SK-N-SH (cell line): ENCODE results near the gene ZNF396. TPM values are rescaled to one million over a fixed set of nuclear protein-coding genes. Genes with fewer than 3 reads are reported as not detected.

Experiments used
- CTCF ChIA-PET: fragments of 300-600, 350-600 bp; formaldehyde crosslinking; extraction: SDS; loops from one replicate; lab custom pipeline; 2021; lab: Yijun Ruan, JAX
- POLR2A ChIA-PET: fragments of 350-600 bp; sonication (Branson Sonifier 250); formaldehyde crosslinking; extraction: SDS; loops from one replicate; lab custom pipeline; 2020; ENCODE audit warnings: antibody characterized with exemption, inconsistent platforms; lab: Yijun Ruan, JAX
- DNase-seq: peaks from one replicate; pipeline ENCODE4 v3.0.0; 2012
- H2AFZ ChIP-seq: fragments of 200-600 bp; sonication (generic); 2 replicates; pipeline ENCODE4 v1.8.1; 2016; ENCODE audit warnings: antibody characterized with exemption, mild to moderate bottlenecking, low read depth
- H3F3A ChIP-seq: fragments of 200-600 bp; sonication (generic); replicated peaks from 2 replicates; pipeline ENCODE3; 2016; ENCODE audit warnings: antibody characterized with exemption, mild to moderate bottlenecking; ENCODE audit not compliant: insufficient read depth
- H3K27ac ChIP-seq, 2 experiments: fragments of 200-500 bp in 1 of 2; fragments of 200-600 bp in 1 of 2; sonication (Bioruptor generic) in 1 of 2; sonication (generic), shearing (Covaris generic) in 1 of 2; 2 replicates each; pipeline versions ENCODE4 v1.5.1 to v1.6.1; 2014 to 2016; ENCODE audit warnings: low read depth in 2 of 2, inconsistent platforms in 1 of 2, low read length in 1 of 2, mild to moderate bottlenecking in 1 of 2, mixed read lengths in 1 of 2
- H3K27me3 ChIP-seq: fragments of 200-600 bp; sonication (generic), shearing (Covaris generic); 2 replicates; pipeline ENCODE4 v1.6.1; 2016; ENCODE audit warnings: mixed run types; ENCODE audit not compliant: insufficient read depth
- H3K36me3 ChIP-seq, 2 experiments: fragments of 200-500 bp in 1 of 2; fragments of 200-600 bp in 1 of 2; sonication (Bioruptor generic) in 1 of 2; sonication (generic) in 1 of 2; replicated peaks in 1 of 2; 2 replicates each; pipeline versions ENCODE3 to v1.5.1; 2014 to 2016; ENCODE audit warnings: low read length in 1 of 2, mild to moderate bottlenecking in 1 of 2; ENCODE audit not compliant: insufficient read depth in 2 of 2, control insufficient read depth in 1 of 2
- H3K4me1 ChIP-seq, 2 experiments: fragments of 200-500 bp in 1 of 2; fragments of 200-600 bp in 1 of 2; sonication (Bioruptor generic) in 1 of 2; sonication (generic), shearing (Covaris generic) in 1 of 2; 2 replicates each; pipeline versions ENCODE4 v1.5.1 to v1.6.1; 2014 to 2016; ENCODE audit warnings: low read depth in 1 of 2, low read length in 1 of 2, mixed run types in 1 of 2; ENCODE audit not compliant: insufficient read depth in 2 of 2, control insufficient read depth in 1 of 2
- H3K4me2 ChIP-seq: fragments of 200-600 bp; sonication (generic), shearing (Covaris generic); 2 replicates; pipeline ENCODE4 v1.6.1; 2017; ENCODE audit warnings: mixed run types
- H3K4me3 ChIP-seq, 2 experiments: fragments of 200-500 bp in 1 of 2; fragments of 200-600 bp in 1 of 2; sonication (Bioruptor generic) in 1 of 2; sonication (generic), shearing (Covaris generic) in 1 of 2; 2 replicates each; pipeline versions ENCODE4 v1.5.1 to v1.8.1; 2014 to 2016; ENCODE audit warnings: low read depth in 2 of 2, inconsistent platforms in 1 of 2, low read length in 1 of 2, mild to moderate bottlenecking in 1 of 2, mixed read lengths in 1 of 2, moderate library complexity in 1 of 2
- H3K79me2 ChIP-seq: fragments of 200-600 bp; sonication (generic); 2 replicates; pipeline ENCODE4 v1.8.1; 2017; ENCODE audit warnings: mild to moderate bottlenecking; ENCODE audit not compliant: insufficient read depth
- H3K9ac ChIP-seq: fragments of 200-600 bp; sonication (generic); 2 replicates; pipeline ENCODE4 v1.6.1; 2017; ENCODE audit warnings: mixed run types
- H3K9me2 ChIP-seq: fragments of 200-600 bp; sonication (generic); 2 replicates; pipeline ENCODE4 v1.6.1; 2017; ENCODE audit warnings: mixed run types
- H3K9me3 ChIP-seq: fragments of 200-600 bp; sonication (generic); 2 replicates; pipeline ENCODE4 v1.6.1; 2017; ENCODE audit warnings: mixed run types, mild to moderate bottlenecking, moderate library complexity
- H4K20me1 ChIP-seq: fragments of 200-600 bp; sonication (generic); 2 replicates; pipeline ENCODE4 v1.6.1; 2017; ENCODE audit warnings: mild to moderate bottlenecking, mixed run types; ENCODE audit not compliant: insufficient read depth
- EP300 ChIP-seq, 2 experiments: IDR thresholded peaks; 2 replicates each; pipeline versions ENCODE4 v1.4.0 to v1.6.1; 2012; ENCODE audit warnings: borderline replicate concordance in 1 of 2, low read depth in 1 of 2, low read length in 1 of 2
- FOSL2 ChIP-seq: IDR thresholded peaks from 2 replicates; pipeline ENCODE4 v1.4.0; 2012; ENCODE audit warnings: low read depth, mild to moderate bottlenecking, moderate library complexity, borderline replicate concordance
- FOXJ3 ChIP-seq: sonication (generic); formaldehyde crosslinking; IDR thresholded peaks from 2 replicates; pipeline ENCODE4 v1.5.1; 2020; ENCODE audit warnings: mild to moderate bottlenecking, missing genetic modification reagents
- FOXM1 ChIP-seq: IDR thresholded peaks from 2 replicates; pipeline ENCODE4 v1.4.0; 2012; ENCODE audit warnings: low read depth, mild to moderate bottlenecking
- GATA2 ChIP-seq: sonication (generic); formaldehyde crosslinking; IDR thresholded peaks from 2 replicates; pipeline ENCODE4 v1.5.0; 2020; ENCODE audit warnings: mild to moderate bottlenecking, missing genetic modification reagents
- NRF1 ChIP-seq: IDR thresholded peaks from 2 replicates; pipeline ENCODE4 v1.6.1; 2012; ENCODE audit warnings: low read depth, mild to moderate bottlenecking, low read length
- POLR2AphosphoS5 ChIP-seq: IDR thresholded peaks from 2 replicates; pipeline ENCODE4 v1.6.1; 2012; ENCODE audit warnings: low read depth, low read length
- RCOR1 ChIP-seq: fragments of 150-350 bp; IDR thresholded peaks from 2 replicates; pipeline ENCODE4 v1.6.1; 2017; ENCODE audit warnings: antibody characterized with exemption, low read length
- SIN3A ChIP-seq: IDR thresholded peaks from 2 replicates; pipeline ENCODE4 v1.6.1; 2012; ENCODE audit warnings: low read depth, mild to moderate bottlenecking, low read length, moderate library complexity, borderline replicate concordance
- SMC3 ChIP-seq: IDR thresholded peaks from 2 replicates; pipeline ENCODE4 v1.6.1; 2012; ENCODE audit warnings: low read depth, low read length, improper control_type of control experiment
- TAF1 ChIP-seq: IDR thresholded peaks from 2 replicates; pipeline ENCODE4 v1.6.1; 2012; ENCODE audit warnings: low read depth, mild to moderate bottlenecking, low read length, moderate library complexity, borderline replicate concordance
- TEAD4 ChIP-seq: IDR thresholded peaks from 2 replicates; pipeline ENCODE4 v1.4.0; 2012; ENCODE audit warnings: mild to moderate bottlenecking, borderline replicate concordance; ENCODE audit not compliant: insufficient read depth
- WGBS: methylation state at CpG from one replicate; pipeline ENCODE4 v1.1.6; 2017; ENCODE audit warnings: low lambda C conversion rate; 5-methylcytosine and 5-hydroxymethylcytosine counted together
- polyA plus RNA-seq, 3 experiments: library from polyadenylated mRNA; depleted of rRNA; stranded (reverse); fragments of >200 nt; gene quantifications; 2 replicates each; pipeline ENCODE4 v1.2.3, GENCODE V29; 2012
- TF ChIP-seq, protein P1 (sequence below): IDR thresholded peaks from 2 replicates; pipeline ENCODE4 v1.6.1; 2012; ENCODE audit warnings: mild to moderate bottlenecking, low read depth, low read length, moderate library complexity
- TF ChIP-seq, protein P2 (sequence below): IDR thresholded peaks from 2 replicates; pipeline ENCODE4; 2012
- TF ChIP-seq, protein P3 (sequence below): fragments of 150-350 bp; IDR thresholded peaks from 2 replicates; pipeline ENCODE4 v1.6.1; 2017; ENCODE audit warnings: antibody characterized with exemption, low read length, low read depth, borderline replicate concordance
- TF ChIP-seq, protein P4 (sequence below): fragments of 200-600 bp; sonication (generic); IDR thresholded peaks from 2 replicates; pipeline ENCODE4 v1.6.1; 2017; ENCODE audit warnings: antibody characterized with exemption, mild to moderate bottlenecking, moderate library complexity

Gene ZNF396
- polyA plus RNA-seq, 1 of the 3 experiments (the other 2 are of a cell fraction): 0.41 TPM

DNA sequence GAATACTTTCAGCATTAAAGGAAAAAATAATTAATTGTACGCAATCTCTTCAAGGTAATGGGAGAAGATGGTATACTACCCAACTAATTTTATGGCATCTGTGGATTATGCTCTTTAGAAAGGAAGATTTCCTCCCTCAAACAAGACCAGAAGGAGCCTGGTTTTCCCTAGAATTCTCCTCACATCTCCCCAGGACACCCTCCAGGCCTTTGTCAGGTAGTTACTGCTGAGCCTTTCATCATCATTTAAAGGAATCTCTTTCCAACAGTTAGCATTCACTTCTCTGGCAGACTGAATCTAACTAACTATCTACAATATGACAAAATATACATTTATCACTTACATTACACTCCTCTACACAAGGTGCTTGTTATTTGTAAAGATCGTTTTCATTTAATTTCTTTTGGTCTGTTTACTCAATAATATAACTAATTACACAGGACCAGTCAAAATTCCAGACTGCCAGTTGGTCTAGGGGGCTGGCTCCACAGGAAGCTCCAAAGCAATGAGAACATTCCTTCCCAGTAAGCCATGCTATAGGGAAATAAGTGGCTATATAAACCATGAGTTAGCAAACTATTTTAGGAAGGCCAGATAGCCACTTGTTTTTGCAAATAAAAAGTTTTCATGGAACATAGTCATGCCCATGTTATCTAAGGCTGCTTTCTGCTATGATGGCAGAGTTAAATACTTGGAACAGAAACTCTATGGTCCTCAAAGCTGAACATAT, 52.0 kb downstream of the ZNF396 start:
- Histone ChIP-seq H3K9ac (no peak overlapping the region), H3K9me2 (no peaks in the 10 kb centered on the region), H3K27me3 (no peaks in the 10 kb centered on the region), H3K79me2 (no peaks in the 10 kb centered on the region), H3K4me3 (no peak overlapping the region), H2AFZ (no peak overlapping the region), H3K4me1 (no peaks in the 10 kb centered on the region), H3F3A (no peaks in the 10 kb centered on the region), H3K36me3 (peaks cover 0 to 10% of the 10 kb centered on the region in 2 experiments)
- CTCF ChIA-PET: no interaction called here
- no peak for DNase-seq
- WGBS: 38% methylated on average over 2 of the region's 2 CpGs
- TF ChIP-seq TEAD4 (no peak), SMC3 (no peak), TAF1 (no peak), FOXM1 (no peak), NRF1 (no peak), POLR2AphosphoS5 (no peak), GATA2 (CRISPR knock-in tag) (no peak), RCOR1 (no peak), SIN3A (no peak), FOSL2 (no peak), FOXJ3 (CRISPR knock-in tag) (no peak), EP300 (IDR thresholded peaks at IDR 0.05; ENCODE audit: borderline replicate concordance in 1 of 2, low read depth in 1 of 2, low read length in 1 of 2) (no peak)
- TF ChIP-seq, protein P1, sequence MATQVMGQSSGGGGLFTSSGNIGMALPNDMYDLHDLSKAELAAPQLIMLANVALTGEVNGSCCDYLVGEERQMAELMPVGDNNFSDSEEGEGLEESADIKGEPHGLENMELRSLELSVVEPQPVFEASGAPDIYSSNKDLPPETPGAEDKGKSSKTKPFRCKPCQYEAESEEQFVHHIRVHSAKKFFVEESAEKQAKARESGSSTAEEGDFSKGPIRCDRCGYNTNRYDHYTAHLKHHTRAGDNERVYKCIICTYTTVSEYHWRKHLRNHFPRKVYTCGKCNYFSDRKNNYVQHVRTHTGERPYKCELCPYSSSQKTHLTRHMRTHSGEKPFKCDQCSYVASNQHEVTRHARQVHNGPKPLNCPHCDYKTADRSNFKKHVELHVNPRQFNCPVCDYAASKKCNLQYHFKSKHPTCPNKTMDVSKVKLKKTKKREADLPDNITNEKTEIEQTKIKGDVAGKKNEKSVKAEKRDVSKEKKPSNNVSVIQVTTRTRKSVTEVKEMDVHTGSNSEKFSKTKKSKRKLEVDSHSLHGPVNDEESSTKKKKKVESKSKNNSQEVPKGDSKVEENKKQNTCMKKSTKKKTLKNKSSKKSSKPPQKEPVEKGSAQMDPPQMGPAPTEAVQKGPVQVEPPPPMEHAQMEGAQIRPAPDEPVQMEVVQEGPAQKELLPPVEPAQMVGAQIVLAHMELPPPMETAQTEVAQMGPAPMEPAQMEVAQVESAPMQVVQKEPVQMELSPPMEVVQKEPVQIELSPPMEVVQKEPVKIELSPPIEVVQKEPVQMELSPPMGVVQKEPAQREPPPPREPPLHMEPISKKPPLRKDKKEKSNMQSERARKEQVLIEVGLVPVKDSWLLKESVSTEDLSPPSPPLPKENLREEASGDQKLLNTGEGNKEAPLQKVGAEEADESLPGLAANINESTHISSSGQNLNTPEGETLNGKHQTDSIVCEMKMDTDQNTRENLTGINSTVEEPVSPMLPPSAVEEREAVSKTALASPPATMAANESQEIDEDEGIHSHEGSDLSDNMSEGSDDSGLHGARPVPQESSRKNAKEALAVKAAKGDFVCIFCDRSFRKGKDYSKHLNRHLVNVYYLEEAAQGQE: no peak
- TF ChIP-seq, protein P2, sequence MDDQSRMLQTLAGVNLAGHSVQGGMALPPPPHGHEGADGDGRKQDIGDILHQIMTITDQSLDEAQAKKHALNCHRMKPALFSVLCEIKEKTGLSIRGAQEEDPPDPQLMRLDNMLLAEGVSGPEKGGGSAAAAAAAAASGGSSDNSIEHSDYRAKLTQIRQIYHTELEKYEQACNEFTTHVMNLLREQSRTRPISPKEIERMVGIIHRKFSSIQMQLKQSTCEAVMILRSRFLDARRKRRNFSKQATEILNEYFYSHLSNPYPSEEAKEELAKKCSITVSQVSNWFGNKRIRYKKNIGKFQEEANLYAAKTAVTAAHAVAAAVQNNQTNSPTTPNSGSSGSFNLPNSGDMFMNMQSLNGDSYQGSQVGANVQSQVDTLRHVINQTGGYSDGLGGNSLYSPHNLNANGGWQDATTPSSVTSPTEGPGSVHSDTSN: no peak
- TF ChIP-seq, protein P3, sequence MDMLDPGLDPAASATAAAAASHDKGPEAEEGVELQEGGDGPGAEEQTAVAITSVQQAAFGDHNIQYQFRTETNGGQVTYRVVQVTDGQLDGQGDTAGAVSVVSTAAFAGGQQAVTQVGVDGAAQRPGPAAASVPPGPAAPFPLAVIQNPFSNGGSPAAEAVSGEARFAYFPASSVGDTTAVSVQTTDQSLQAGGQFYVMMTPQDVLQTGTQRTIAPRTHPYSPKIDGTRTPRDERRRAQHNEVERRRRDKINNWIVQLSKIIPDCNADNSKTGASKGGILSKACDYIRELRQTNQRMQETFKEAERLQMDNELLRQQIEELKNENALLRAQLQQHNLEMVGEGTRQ: no peak
- TF ChIP-seq, protein P4, sequence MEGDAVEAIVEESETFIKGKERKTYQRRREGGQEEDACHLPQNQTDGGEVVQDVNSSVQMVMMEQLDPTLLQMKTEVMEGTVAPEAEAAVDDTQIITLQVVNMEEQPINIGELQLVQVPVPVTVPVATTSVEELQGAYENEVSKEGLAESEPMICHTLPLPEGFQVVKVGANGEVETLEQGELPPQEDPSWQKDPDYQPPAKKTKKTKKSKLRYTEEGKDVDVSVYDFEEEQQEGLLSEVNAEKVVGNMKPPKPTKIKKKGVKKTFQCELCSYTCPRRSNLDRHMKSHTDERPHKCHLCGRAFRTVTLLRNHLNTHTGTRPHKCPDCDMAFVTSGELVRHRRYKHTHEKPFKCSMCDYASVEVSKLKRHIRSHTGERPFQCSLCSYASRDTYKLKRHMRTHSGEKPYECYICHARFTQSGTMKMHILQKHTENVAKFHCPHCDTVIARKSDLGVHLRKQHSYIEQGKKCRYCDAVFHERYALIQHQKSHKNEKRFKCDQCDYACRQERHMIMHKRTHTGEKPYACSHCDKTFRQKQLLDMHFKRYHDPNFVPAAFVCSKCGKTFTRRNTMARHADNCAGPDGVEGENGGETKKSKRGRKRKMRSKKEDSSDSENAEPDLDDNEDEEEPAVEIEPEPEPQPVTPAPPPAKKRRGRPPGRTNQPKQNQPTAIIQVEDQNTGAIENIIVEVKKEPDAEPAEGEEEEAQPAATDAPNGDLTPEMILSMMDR: no peak
- TF ChIP-seq, all 33 proteins: peak for 0
- Histone ChIP-seq H3K4me2 (no peak overlapping the region), H3K9me3 (0 out of 2 replicates have a peak, but pooled peaks cover 12% of the 10 kb centered on the region), H3K27ac (no peak overlapping the region; a peak in 1 of 4 replicates), H4K20me1 (no peaks in the 10 kb centered on the region)
- POLR2A ChIA-PET: no interaction called here
